Kidney (tissue), 14 donors: ENCODE data around the gene VMO1. TPM values are rescaled to one million over a fixed set of nuclear protein-coding genes. Genes with fewer than 3 reads are reported as not detected.

ENCODE experiments used
- DNase-seq, 5 donors: peaks; one replicate each; pipeline ENCODE4 v3.0.0-alpha.2; 2013 to 2020
- FAIRE-seq: peaks from 2 replicates; lab custom pipeline; 2012; peaks lifted over from hg19 to GRCh38; lab: Jason Lieb, UNC
- H3K27ac ChIP-seq, 2 donors: one replicate each; pipeline ENCODE4 v1.7.0; 2013; ENCODE audit warnings: low read depth in 2 of 2, low read length in 2 of 2, inconsistent platforms in 1 of 2
- H3K27me3 ChIP-seq: one replicate; pipeline ENCODE4 v1.7.1; 2013; ENCODE audit warnings: low read length, inconsistent platforms; ENCODE audit not compliant: control insufficient read depth, insufficient read depth
- H3K36me3 ChIP-seq, 3 donors: one replicate each; pipeline versions ENCODE4 v1.7.0 to v1.7.1; 2013; ENCODE audit warnings: low read length in 3 of 3, control low read depth in 1 of 3, inconsistent platforms in 1 of 3; ENCODE audit not compliant: insufficient read depth in 3 of 3, control insufficient read depth in 2 of 3
- H3K4me1 ChIP-seq, 3 donors: one replicate each; pipeline versions ENCODE4 v1.7.0 to v1.7.1; 2013; ENCODE audit warnings: low read length in 3 of 3, inconsistent platforms in 1 of 3, low read depth in 1 of 3; ENCODE audit not compliant: control insufficient read depth in 2 of 3, insufficient read depth in 2 of 3
- H3K4me3 ChIP-seq, 3 donors: one replicate each; pipeline versions ENCODE4 v1.7.0 to v1.8.1; 2013; ENCODE audit warnings: low read length in 3 of 3, control low read depth in 1 of 3, inconsistent platforms in 1 of 3
- H3K9ac ChIP-seq, 3 donors: one replicate each; pipeline versions ENCODE4 v1.7.0 to v1.7.1; 2013; ENCODE audit warnings: low read length in 3 of 3, control low read depth in 1 of 3, inconsistent platforms in 1 of 3
- H3K9me3 ChIP-seq, 3 donors: one replicate each; pipeline versions ENCODE4 v1.7.0 to v1.7.1; 2013; ENCODE audit warnings: low read length in 3 of 3, control low read depth in 1 of 3, inconsistent platforms in 1 of 3; ENCODE audit not compliant: control insufficient read depth in 2 of 3, insufficient read depth in 1 of 3
- CTCF ChIP-seq: IDR thresholded peaks from 3 replicates; pipeline ENCODE4 v1.5.1; 2012; ENCODE audit warnings: mild to moderate bottlenecking, moderate library complexity, borderline replicate concordance; ENCODE audit not compliant: insufficient read depth; ENCODE audit errors: extremely low read depth
- intact Hi-C: fragments of 100-400 bp; cut with DNase I; formaldehyde crosslinking; loops from one replicate; pipeline ENCODE4 v1.11.1; 2022
- polyA plus RNA-seq: library from polyadenylated mRNA; stranded (reverse); fragments of 350-450 nt; fragmentation: Illumina TruSeq; extraction: RNeasy Lipid Tissue Mini Kit (QIAGEN cat#74804); gene quantifications from one replicate; pipeline ENCODE4 v1.2.3, GENCODE V29; 2014; ENCODE audit warnings: low read depth, low replicate concordance; ENCODE audit not compliant: insufficient read depth
- total RNA-seq: library from RNA; stranded (reverse); fragmentation: NEBNext Ultra II Directional; extraction: Animal tissue kit (Norgen Biotek cat#: 25700); gene quantifications from one replicate; pipeline ENCODE4 v1.2.1, GENCODE V29; 2021
- donor health status: control.
- donor health status: control.
- donor health status: control.
- donor health status: control.
- donor health status: control.
- donor health status: DM: yes; HTN: yes; CAD: no.
- donor health status: Normal renal cell carcinoma (clear cell type).

The VMO1 gene
- total and polyA plus RNA-seq, 2 donors from 2014 or later, result 2.5 to 3.0 TPM

- H3K9ac ChIP-seq, result no peak overlapping the region
- no peaks in the 10 kb centered on the region for H3K27me3 ChIP-seq
- no peaks in the 10 kb centered on the region for H3K4me1 ChIP-seq
- TF ChIP-seq CTCF, result no peak
- intact Hi-C loops, result no loop called here
- H3K9me3 ChIP-seq, result no peaks in the 10 kb centered on the region
- H3K27ac ChIP-seq, result no peak overlapping the region
- no peak overlapping the region for H3K4me3 ChIP-seq
- no peak for FAIRE-seq
- DNase-seq, result peak in 1 of 5 donors; percentile 4
- no peaks in the 10 kb centered on the region for H3K36me3 ChIP-seq
Measured at GRCh38 chr17:4759776-4760236, 26.4 kb downstream of the VMO1 start.

- intact Hi-C loops, result no loop called here
- TF ChIP-seq CTCF, result no peak
- no peaks in the 10 kb centered on the region for H3K36me3 ChIP-seq
- peaks cover 0 to 3% (median 0%) of the 10 kb centered on the region in 3 donors for H3K4me1 ChIP-seq
- no peaks in the 10 kb centered on the region for H3K9me3 ChIP-seq
- H3K27ac ChIP-seq, result no peak overlapping the region
- no peak overlapping the region for H3K9ac ChIP-seq
- no peaks in the 10 kb centered on the region for H3K27me3 ChIP-seq
- FAIRE-seq (no peak), DNase-seq (no peak)
- no peak overlapping the region for H3K4me3 ChIP-seq
Measured at GRCh38 chr17:4753392-4753791, 32.8 kb downstream of the VMO1 start.

- no peaks in the 10 kb centered on the region for H3K36me3 ChIP-seq
- TF ChIP-seq CTCF, result no peak
- peaks cover 0 to 4% (median 0%) of the 10 kb centered on the region in 3 donors for H3K4me1 ChIP-seq
- no peak overlapping the region for H3K27ac ChIP-seq
- intact Hi-C loops, result no loop called here
- H3K9me3 ChIP-seq, result no peaks in the 10 kb centered on the region
- H3K27me3 ChIP-seq, result no peaks in the 10 kb centered on the region
- no peak overlapping the region for H3K9ac ChIP-seq
- FAIRE-seq (no peak), DNase-seq (no peak)
- no peak overlapping the region for H3K4me3 ChIP-seq
Measured at GRCh38 chr17:4751932-4752331, 34.2 kb downstream of the VMO1 start.

GRCh38 chr17:4750606-4751005 is 35.6 kb downstream of the VMO1 start:
- Histone ChIP-seq H3K4me3 (no peak overlapping the region), H3K27me3 (no peaks in the 10 kb centered on the region), H3K9me3 (no peaks in the 10 kb centered on the region), H3K27ac (no peak overlapping the region), H3K9ac (no peak overlapping the region), H3K4me1 (peaks cover 0 to 4% (median 0%) of the 10 kb centered on the region in 3 donors), H3K36me3 (no peaks in the 10 kb centered on the region)
- FAIRE-seq (no peak), DNase-seq (peak in 1 of 5 donors; percentile 4)
- no peak for TF ChIP-seq CTCF
- intact Hi-C loops, result no loop called here
